ENCODE results near the gene GAS2. TPM values are rescaled to one million over a fixed set of nuclear protein-coding genes. Genes with fewer than 3 reads are reported as not detected.

Gene GAS2
- total and polyA plus RNA-seq, 2 of the 4 experiments (the other 2 are of a cell fraction), result 0.51 to 0.90 TPM

DNA sequence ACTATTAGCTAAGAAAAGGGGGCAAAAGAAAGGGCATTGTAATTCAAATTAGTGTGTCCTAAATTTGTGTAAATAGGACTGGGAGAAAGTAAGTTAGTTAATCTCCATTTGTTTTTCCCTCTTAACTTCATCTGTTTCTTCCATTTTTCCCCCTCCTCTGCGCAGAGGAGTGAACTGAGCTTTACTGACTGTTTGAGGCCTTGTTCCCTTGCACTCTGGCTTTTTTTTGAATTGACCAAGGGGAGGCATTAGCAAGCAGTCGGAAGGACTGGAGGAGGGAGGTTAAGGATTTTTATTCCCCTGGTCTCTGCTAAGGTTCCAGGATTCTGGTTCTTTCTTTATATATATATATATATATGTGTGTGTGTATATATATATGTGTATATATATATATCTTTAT is 25.5 kb upstream of the GAS2 start:
- Histone ChIP-seq H2AK5ac (ENCODE audit: low read depth, low read length) (no peak overlapping the region), H3K79me1 (ENCODE audit: low read depth in 1 of 2, low read length in 2 of 2) (no peaks in the 10 kb centered on the region), H2AK9ac (replicated peaks; ENCODE audit: low read depth, low read length, poor library complexity) (no peak overlapping the region), H3K27ac (ENCODE audit: insufficient read depth, low read length) (no peak overlapping the region), H3K36me3 (ENCODE audit: control insufficient read depth, insufficient read depth, low read length) (no peaks in the 10 kb centered on the region), H3K4me2 (ENCODE audit: low read depth, low read length) (no peak overlapping the region), H3K23ac (ENCODE audit: low read depth, low read length) (no peak overlapping the region), H4K8ac (ENCODE audit: low read depth in 2 of 2, low read length in 2 of 2) (no peak overlapping the region), H2BK15ac (ENCODE audit: low read depth, low read length) (no peak overlapping the region), H3K18ac (ENCODE audit: low read depth, low read length) (no peak overlapping the region), H3K9me3 (ENCODE audit: control insufficient read depth, insufficient read depth, low read length) (no peaks in the 10 kb centered on the region), H3K14ac (replicated peaks; ENCODE audit: low read depth, low read length) (no peak overlapping the region), H3K56ac (ENCODE audit: extremely low read depth, insufficient read depth, low read length) (no peak overlapping the region), H3K4ac (ENCODE audit: low read depth, low read length) (no peak overlapping the region), H3K4me3 (ENCODE audit: insufficient read depth, low read depth, low read length) (no peak overlapping the region), H4K91ac (ENCODE audit: insufficient read depth, low read depth, low read length) (no peak overlapping the region), H2BK120ac (ENCODE audit: low read depth, low read length) (no peak overlapping the region), H2AFZ (replicated peaks; ENCODE audit: low read length, poor library complexity) (no peak overlapping the region), H3K4me1 (ENCODE audit: control insufficient read depth, insufficient read depth, low read length) (no peaks in the 10 kb centered on the region), H3K9ac (ENCODE audit: low read depth, low read length) (no peak overlapping the region), H2BK5ac (ENCODE audit: low read depth, low read length, poor library complexity, severe bottlenecking) (no peak overlapping the region), H4K5ac (ENCODE audit: low read depth, low read length) (no peak overlapping the region), H4K20me1 (ENCODE audit: insufficient read depth, low read length) (no peaks in the 10 kb centered on the region), H2BK20ac (ENCODE audit: low read depth, low read length) (no peak overlapping the region), H3K9me1 (ENCODE audit: insufficient read depth, low read length) (no peaks in the 10 kb centered on the region), H3K27me3 (ENCODE audit: control insufficient read depth, insufficient read depth, low read length) (no peaks in the 10 kb centered on the region)
- TF ChIP-seq BHLHE40 (IDR thresholded peaks at IDR 0.05; ENCODE audit: low read depth, low read length), result no peak
- in situ Hi-C loops (cut with MboI; ENCODE audit: low sequenced_read_pairs), result no loop called here
- no CpG with 5 or more reads among the region's 2 CpGs for WGBS, 2 experiments (ENCODE audit: extremely low coverage in 2 of 2, insufficient read length in 1 of 2)
- ATAC-seq (ENCODE audit: low read depth), result no peak
- ChIA-PET POLR2A (ENCODE audit: unreplicated experiment) (no interaction called here), CTCF (no interaction called here)
- dilution Hi-C loops (cut with HindIII; ENCODE audit: low sequenced_read_pairs, unreplicated experiment), result no loop called here
- no peak for DNase-seq
- intact Hi-C loops (cut with micrococcal nuclease), result no loop called here
- BruUV-seq (replicated peaks), result no TSS peak

All from IMR-90 (cell line).